ENCODE results near the gene GPR142. TPM values are rescaled to one million over a fixed set of nuclear protein-coding genes. Genes with fewer than 3 reads are reported as not detected.

GPR142 gene
- total and polyA plus RNA-seq, 2 of the 8 experiments (the other 6 are each of a cell fraction or from before 2014, with no cell fraction given) = 0.05 TPM; not detected in 1

GRCh38 chr17:74342224-74342623 is 25.1 kb upstream of the GPR142 start:
- no peaks in the 10 kb centered on the region for H3K79me2 ChIP-seq (ENCODE audit: control insufficient read depth in 1 of 2, insufficient read depth in 2 of 2, low read length in 2 of 2)
- no peak overlapping the region; the same call in 1 of the 2 replicates for H2BK5ac ChIP-seq (ENCODE audit: low read depth, low read length)
- H3K9ac ChIP-seq (replicated peaks in 1 of 4; ENCODE audit: extremely low read depth in 1 of 4, low read depth in 3 of 4, low read length in 3 of 4) = no peak overlapping the region
- H3K79me1 ChIP-seq (ENCODE audit: low read depth, low read length) = no peaks in the 10 kb centered on the region
- no peak overlapping the region; a peak in 1 of 4 replicates for H3K4me2 ChIP-seq (ENCODE audit: insufficient read depth in 1 of 2, low read depth in 2 of 2, low read length in 2 of 2)
- peaks cover 0 to 16% (median 9%) of the 10 kb centered on the region in 4 experiments; a peak in 5 of 7 replicates for H3K4me1 ChIP-seq (replicated peaks in 1 of 4; ENCODE audit: control insufficient read depth in 3 of 4, insufficient read depth in 4 of 4, low read length in 3 of 4)
- no peak overlapping the region for H2BK120ac ChIP-seq (replicated peaks; ENCODE audit: low read depth, low read length)
- no peak overlapping the region for H4K91ac ChIP-seq (replicated peaks; ENCODE audit: insufficient read length, low read length)
- H3K14ac ChIP-seq (ENCODE audit: insufficient read length) = no peak overlapping the region
- peak overlapping the region; percentile 48; the same call in 1 of the 2 replicates for H3K18ac ChIP-seq (ENCODE audit: extremely low read depth, low read length)
- peak overlapping the region; percentile 62; the same call in 1 of the 2 replicates for H4K8ac ChIP-seq (ENCODE audit: extremely low read depth, insufficient read depth, low read length)
- no peak overlapping the region for H2AK5ac ChIP-seq (ENCODE audit: low read depth, low read length)
- no peak overlapping the region for H3K4ac ChIP-seq (replicated peaks; ENCODE audit: insufficient read length, low read depth, low read length)
- H2BK20ac ChIP-seq (ENCODE audit: low read length) = no peak overlapping the region
- no peaks in the 10 kb centered on the region; a peak in 1 of 7 replicates for H3K27me3 ChIP-seq (replicated peaks in 1 of 4; ENCODE audit: control insufficient read depth in 3 of 4, extremely low read depth in 1 of 4, insufficient read depth in 3 of 4, low read length in 3 of 4)
- no peak for FAIRE-seq
- H4K5ac ChIP-seq (ENCODE audit: insufficient read length, low read depth, low read length) = no peak overlapping the region
- CTCF ChIA-PET (ENCODE audit: partially characterized antibody) = interaction anchor here (2.1 kb wide), 1 partner anchor 26 kb away, joined by 10 read pairs; the partner anchor contains the start of gene GPR142
- POLR2A ChIA-PET (ENCODE audit: partially characterized antibody) = no interaction called here
- no peak overlapping the region for H3K23ac ChIP-seq (ENCODE audit: insufficient read length)
- H2AFZ ChIP-seq (ENCODE audit: low read length) = no peak overlapping the region
- DNase-seq (ENCODE audit: low read depth in 1 of 2, low spot score in 2 of 2) = no peak
- H2BK15ac ChIP-seq (ENCODE audit: low read length) = no peak overlapping the region
- H3K27ac ChIP-seq (ENCODE audit: low read depth, low read length) = no peak overlapping the region; the same call in 1 of the 2 replicates
- no peak overlapping the region for H3K56ac ChIP-seq (replicated peaks; ENCODE audit: insufficient read length, low read depth, low read length)
- H4K20me1 ChIP-seq (replicated peaks in 1 of 2; ENCODE audit: control insufficient read depth in 1 of 2, insufficient read depth in 2 of 2, low read length in 2 of 2) = no peaks in the 10 kb centered on the region
- 95% methylated on average over 3 of the region's 10 CpGs; no CpG with 5 or more reads in 1 of the 2 experiments for WGBS, 2 experiments (ENCODE audit: extremely low coverage in 1 of 2, insufficient coverage in 1 of 2, insufficient read length in 1 of 2, insufficient replicate concordance in 2 of 2, low coverage in 1 of 2, low lambda C conversion rate in 2 of 2, missing lambda C conversion rate in 1 of 2)
- no peaks in the 10 kb centered on the region for H3K36me3 ChIP-seq (ENCODE audit: control insufficient read depth in 2 of 4, insufficient read depth in 4 of 4, low read length in 3 of 4)
- no peak overlapping the region for H3K4me3 ChIP-seq (ENCODE audit: extremely low read depth in 1 of 4, insufficient read depth in 2 of 4, low read depth in 3 of 4, low read length in 4 of 4)
- H3K23me2 ChIP-seq (ENCODE audit: low read depth, low read length) = no peaks in the 10 kb centered on the region
- H3K9me3 ChIP-seq (ENCODE audit: insufficient read depth in 2 of 2, low read depth in 1 of 2, low read length in 1 of 2) = no peaks in the 10 kb centered on the region
- peak overlapping the region; percentile 27; the same call in 1 of the 2 replicates for H2BK12ac ChIP-seq (ENCODE audit: low read depth, low read length)
- TF ChIP-seq, protein P1, sequence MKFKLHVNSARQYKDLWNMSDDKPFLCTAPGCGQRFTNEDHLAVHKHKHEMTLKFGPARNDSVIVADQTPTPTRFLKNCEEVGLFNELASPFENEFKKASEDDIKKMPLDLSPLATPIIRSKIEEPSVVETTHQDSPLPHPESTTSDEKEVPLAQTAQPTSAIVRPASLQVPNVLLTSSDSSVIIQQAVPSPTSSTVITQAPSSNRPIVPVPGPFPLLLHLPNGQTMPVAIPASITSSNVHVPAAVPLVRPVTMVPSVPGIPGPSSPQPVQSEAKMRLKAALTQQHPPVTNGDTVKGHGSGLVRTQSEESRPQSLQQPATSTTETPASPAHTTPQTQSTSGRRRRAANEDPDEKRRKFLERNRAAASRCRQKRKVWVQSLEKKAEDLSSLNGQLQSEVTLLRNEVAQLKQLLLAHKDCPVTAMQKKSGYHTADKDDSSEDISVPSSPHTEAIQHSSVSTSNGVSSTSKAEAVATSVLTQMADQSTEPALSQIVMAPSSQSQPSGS (IDR thresholded peaks at IDR 0.05; ENCODE audit: low read length) = no peak
- TF ChIP-seq, protein P2, sequence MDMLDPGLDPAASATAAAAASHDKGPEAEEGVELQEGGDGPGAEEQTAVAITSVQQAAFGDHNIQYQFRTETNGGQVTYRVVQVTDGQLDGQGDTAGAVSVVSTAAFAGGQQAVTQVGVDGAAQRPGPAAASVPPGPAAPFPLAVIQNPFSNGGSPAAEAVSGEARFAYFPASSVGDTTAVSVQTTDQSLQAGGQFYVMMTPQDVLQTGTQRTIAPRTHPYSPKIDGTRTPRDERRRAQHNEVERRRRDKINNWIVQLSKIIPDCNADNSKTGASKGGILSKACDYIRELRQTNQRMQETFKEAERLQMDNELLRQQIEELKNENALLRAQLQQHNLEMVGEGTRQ (IDR thresholded peaks at IDR 0.05; ENCODE audit: low read length) = no peak

Data from H1 (cell line).